Stomach (tissue), 4 donors: Measurements from ENCODE around the gene RNF19B.

Experiments
- CTCF ChIP-seq, 7 experiments: fragments of 450-650 bp in 4 of 7; fragments of 200-600 bp in 3 of 7; sonication (generic) in 3 of 7; IDR thresholded peaks; one replicate each; pipeline ENCODE4 v1.5.1; 2016 to 2019; ENCODE audit warnings: antibody characterized with exemption in 7 of 7, control low read depth in 2 of 7, mild to moderate bottlenecking in 1 of 7
- POLR2AphosphoS5 ChIP-seq, 3 donors: sonication (generic); formaldehyde crosslinking; IDR thresholded peaks; one replicate each; pipeline ENCODE4 v1.6.1; 2016; ENCODE audit warnings: antibody characterized with exemption in 3 of 3

- no peak for TF ChIP-seq POLR2AphosphoS5 (IDR thresholded peaks at IDR 0.05)
- no peak for TF ChIP-seq CTCF (IDR thresholded peaks at IDR 0.05)
Observed at GRCh38 chr1:32920833-32921232, 43.8 kb downstream of the RNF19B start.
